CD4-positive, alpha-beta T cell treated with Interleukin-17A for 4 hours (primary cell): ENCODE results near the gene HGFAC.
"Not testable (repeated sequence)": the region's sequence is repeated elsewhere in the genome, so short reads cannot be mapped to it uniquely, and the experiment has no call there.

ENCODE experiments used
- DNase-seq: peaks from one replicate; pipeline ENCODE4 v3.0.0-alpha.2; 2020; ENCODE audit warnings: mixed read lengths

Gene HGFAC

DNA sequence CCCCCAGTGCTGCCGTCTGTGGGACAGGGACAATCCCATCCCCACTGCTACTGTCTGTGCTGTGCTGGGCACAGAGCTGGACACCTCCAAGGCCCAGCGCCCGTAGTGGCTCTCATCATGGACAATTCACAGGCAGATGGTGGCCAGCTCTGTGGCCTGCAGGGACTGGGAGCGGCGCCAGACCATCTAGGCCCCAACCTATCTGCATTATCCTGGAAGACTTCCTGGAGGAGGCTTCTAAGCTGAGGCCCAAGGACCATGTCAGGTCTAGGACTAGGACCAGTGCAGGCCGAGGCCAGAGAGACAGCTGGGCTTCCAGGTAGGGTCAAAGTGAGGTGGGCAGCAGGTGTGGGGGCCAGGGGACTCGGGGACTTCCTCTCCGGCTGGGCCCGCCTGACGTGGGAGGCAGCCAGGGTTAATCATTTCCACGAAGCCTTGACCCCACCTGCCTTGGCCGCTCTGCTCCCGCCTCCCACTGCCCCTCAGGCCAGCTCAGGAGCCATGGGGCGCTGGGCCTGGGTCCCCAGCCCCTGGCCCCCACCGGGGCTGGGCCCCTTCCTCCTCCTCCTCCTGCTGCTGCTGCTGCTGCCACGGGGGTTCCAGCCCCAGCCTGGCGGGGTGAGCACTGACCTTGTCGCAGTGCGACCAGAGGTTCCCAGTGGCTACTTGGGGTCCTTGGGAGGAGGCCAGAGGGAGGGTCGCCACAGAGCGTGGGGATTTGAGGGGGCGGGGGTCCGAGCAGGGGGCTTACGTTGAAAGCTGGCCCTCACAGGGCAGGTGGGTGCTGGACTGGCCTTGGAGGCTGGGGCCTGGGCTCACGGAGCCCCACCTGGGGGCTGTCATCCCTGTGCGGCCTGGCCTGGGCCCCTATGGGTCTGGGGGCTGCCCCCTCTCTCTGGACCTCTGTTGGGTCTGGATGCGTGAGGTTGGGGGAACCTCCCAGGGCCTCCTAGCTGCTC, at the start of gene HGFAC:
TSS of gene HGFAC (plus strand) at position 468 of the 959 bp plus-strand sequence. CDS start at position 502, 34 bp downstream.
- DNase-seq = no peak

DNA sequence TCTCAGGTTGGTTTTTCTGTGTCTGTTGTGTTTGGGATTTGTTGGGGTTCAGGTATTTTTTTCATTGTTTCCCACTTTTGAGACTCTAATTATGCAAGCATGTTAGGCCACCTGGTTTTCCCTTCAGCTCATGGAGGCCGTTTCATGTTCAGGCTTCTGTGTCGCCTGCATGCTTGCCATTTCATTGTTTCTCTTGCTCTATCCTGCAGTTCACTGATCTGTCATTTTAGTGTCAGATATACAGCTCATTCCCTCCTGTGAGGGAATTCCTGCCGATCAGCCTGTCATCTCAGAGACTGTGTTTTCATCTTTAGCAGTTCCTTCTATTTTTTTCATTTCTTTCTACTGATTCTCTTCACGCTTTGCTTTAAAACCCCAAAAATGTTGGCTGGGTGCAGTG, 49.4 kb upstream of the HGFAC start:
- DNase-seq = no peak

DNA sequence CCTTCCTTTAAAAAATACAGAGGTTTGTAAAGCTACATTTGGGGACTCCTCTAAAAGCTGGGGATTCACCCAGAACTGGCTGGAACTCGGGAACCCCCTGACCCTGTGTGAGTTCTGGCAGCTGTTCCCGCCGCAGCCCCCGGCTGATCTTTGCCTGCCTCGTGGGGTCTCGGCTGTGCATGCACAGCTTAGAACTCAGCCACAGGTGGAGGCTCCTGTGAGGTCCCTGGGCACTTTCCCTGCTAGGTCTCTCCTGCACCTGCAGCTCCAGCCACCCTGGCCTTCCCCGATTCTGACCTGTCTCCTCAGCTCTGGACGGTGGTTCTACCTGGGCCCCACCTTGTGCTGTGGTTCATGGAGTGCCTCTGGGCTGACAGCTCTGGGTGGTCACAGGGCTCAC, 48.6 kb upstream of the HGFAC start:
- no peak for DNase-seq

DNA sequence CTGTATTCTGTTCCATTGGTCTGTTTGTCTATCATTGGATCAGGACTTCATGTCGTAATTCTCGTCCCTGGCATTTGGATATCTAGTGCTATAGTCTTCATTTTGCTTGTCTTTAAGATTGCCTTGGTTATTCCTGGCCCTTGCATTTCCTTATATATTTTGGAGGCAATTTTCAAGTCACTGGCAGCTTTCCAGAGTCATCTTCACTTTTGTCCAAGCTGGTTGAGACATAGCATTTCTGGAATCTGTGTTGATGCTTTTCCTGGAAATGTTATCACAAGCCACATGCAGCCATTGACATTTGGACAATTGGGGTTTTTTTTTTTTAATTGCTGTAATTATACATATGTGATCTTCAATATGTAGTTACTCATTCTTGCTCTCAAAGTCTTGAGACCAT, 45.2 kb upstream of the HGFAC start:
- no peak for DNase-seq

DNA sequence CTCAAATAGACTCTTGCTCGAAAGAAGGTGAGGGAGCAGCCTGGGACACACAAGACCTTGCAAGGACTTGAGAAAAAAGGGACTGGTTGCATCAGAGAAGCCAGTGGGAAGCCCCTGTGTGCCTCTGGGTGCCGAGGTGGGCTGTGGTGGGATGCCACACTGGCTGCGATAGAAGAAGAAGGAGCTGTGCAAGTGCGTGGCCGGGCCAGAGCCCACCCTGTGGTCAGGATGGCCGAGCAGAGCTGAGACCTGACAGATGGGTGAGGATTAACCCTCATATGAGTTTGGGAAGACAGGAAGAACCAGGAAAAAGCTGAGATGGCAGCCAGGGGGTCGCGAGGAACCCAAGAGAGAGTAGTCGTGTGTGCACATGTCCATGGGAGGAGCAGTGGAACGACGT, 44.6 kb upstream of the HGFAC start:
- no peak for DNase-seq

DNA sequence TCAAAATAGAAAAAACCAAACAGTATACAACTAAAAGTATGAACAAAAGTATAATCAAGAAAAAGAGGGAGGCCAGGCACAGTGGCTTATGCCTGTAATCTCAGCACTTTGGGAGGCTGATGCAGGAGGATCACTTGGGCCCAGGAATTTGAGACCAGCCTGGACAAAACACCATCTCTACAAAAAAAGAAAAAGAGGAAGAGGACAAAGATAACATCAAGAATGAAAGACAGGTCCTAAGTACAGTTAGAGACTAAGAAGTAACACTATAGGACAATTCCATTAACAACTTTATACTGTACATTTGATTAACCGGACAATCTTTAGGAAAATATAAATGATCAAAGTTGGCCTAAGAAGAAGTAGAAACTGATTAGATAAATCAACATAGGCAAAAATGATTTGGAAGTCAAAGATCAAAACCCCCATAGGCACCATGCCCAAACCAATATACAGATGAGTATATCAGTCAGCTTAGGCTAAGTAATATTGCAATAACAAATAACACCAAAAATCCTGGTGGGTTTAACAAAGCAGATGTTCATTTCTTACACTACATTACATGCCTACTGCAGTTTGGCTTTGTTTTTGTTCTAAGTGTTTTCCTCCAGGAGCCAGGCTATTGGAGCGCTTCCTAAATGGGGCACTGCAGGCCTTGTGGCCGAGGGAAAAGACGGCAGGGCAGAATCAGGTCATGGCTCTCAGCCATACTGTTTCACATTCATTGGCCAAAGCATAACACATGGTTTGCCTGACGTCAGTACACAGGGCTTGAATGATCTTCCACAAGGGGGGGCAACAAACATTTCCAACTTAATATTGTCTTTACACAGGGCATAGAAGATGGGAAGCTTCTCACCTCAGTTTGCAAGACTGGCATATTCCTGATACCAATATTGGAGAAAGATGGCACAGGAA, 42.2 kb upstream of the HGFAC start:
- DNase-seq = no peak

DNA sequence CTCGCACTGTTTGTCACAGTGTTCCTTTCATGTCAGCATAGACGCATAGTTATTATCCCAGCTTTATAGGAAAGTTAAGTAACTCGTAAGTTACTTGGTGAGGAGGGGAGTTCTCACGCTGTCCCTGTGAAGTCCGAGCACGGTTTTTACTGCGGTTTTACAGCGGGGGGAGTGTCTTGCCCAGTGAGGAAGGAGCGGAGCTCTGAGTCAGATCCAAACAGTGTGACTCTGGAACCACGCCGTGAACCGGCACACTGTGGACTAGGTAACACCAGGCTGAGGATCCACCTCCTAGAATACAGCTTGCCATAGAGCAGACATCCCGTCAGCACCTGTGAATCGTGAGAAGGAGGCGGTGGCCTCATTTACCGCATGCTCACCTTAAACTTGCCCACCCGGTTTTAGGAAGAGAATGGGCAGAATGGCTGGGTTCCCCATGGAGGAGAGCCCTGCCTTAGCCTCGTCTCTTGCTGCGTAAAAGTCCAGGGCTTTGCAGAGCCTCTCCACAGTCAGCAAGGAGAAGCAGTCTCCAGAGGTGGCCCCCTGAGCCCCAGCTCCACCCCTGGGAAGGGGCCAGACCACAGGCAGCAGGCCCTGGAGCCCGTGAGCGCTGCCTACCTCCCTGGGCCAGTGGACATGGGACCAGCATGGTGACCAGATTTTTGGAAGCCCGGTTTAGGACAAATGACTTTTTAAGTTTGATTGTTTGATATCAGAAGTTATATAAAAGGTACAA, 40.2 kb upstream of the HGFAC start:
- DNase-seq = no peak

DNA sequence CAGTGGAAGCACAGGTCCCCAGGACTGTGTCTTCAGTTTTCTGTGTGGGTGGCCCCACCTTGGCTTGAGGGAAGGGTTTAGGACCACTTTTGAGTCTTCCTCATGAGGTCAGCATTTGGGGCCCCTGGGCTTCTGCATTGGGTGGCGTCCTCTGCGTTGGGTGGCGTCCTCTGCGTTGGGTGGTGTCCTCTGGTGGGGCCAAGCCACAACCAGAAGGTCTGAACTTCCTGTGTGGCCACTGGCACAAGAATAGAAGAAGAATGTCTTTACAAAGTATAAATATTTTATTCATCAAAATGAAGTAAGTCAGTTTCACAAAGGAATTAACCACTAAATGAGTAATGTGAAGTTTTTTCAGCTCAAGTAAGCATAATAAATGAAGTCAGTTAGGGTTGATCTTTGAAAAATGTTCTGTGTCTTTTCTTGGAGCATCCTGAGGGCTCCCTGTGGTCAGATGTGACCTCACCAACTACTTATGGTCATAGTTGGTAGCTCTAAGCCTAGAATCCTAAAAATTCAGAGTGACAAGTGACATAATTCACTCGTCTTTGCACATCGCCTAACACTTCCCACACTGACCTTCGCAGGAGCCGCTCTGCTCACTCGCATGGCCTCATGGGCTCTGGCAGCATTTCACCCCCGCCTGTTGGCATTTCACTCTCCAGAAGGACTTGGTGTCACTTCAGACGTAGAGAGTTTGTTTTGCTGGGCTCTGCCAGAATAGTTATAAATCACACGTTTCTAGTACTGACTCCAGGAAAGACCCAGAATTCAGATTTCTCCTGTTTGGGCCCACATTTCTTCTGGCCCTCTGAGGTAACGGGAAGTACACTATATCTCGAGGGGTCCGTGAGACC, 39.0 kb upstream of the HGFAC start:
- DNase-seq = no peak

DNA sequence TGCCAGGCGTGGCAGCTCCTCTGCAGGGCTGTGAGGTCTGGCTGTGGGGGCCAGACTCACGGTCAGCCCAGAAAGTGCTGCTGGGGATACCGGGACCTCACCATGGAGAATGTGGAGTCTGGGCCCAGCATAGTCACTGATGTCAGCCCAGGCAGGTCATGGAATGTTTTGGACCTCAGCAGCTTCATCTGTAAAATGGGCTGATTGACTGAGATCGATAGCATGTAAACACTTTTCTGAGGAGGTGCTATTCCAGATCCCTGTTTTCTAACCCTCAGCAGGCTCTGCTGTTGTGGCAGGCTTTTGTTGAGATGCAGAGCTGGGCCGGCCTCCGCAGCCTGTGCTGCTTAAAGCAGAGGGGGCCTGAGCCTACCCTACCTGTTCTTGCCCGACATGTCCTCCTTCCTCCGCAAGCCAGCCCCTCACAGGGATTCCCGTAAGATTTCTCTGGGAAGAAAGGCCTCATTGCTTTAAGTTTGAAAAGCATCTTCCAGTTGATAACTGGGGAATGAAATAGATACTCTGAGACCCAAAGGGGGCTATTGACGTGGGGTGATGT, 38.3 kb upstream of the HGFAC start:
- DNase-seq = no peak

DNA sequence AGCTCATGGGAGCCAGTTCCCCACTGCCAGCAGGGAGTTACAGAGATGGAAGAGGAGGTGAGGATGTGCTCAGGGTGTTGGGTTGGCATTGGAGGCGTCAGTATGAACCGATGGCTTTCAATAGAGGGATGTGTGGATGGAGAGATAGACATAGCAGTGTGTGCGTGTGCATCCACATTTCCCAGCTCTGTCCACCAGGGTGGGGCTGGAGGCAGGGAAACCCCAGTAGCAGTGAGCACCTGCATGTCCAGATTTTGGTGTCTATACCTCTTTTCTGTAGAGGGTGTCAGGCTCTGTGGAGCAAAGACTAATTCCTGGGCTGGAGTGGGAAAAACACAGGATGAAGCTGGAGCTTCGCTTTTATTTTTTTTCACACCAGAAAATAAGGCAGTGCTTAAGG, 37.2 kb upstream of the HGFAC start:
- DNase-seq = no peak

DNA sequence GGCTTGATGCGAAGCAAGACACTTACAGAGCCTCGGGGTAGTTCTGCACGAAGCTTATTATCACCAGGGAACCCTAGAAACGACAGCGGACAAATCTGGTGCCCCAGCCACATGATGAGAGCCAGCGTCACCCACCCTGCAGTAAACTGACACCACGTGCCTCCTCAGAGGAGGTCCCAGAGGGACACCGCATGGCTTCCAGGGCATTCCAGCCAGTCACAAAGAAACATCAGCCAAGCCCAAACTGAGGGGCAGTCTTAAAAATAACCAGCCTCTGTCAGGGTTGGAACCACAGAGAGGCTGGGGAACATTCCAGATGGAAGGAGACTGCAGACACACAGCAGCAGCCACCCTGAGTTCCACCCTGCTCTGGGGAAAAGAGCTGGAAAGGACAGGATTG, 36.6 kb upstream of the HGFAC start:
- DNase-seq = no peak

DNA sequence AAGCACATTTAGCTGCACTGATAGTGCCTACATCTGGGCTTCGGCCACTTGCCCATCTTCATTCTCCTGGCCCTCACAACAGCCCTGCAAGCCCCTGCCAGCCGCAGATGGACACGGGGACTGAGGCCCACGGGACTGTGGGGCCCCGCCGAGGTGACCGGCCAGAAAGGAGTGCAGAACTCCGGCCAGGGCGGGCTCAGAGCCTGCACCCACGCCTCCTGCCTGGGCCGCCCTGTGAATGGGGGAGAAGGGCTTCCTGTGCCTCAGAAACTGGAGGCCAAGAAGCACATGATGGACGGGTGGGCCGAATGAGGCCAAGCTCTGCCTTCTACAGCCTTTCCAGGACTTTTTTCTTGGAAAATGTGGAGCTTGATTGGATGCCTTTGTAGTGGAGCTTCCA, 35.7 kb upstream of the HGFAC start:
- DNase-seq = no peak

DNA sequence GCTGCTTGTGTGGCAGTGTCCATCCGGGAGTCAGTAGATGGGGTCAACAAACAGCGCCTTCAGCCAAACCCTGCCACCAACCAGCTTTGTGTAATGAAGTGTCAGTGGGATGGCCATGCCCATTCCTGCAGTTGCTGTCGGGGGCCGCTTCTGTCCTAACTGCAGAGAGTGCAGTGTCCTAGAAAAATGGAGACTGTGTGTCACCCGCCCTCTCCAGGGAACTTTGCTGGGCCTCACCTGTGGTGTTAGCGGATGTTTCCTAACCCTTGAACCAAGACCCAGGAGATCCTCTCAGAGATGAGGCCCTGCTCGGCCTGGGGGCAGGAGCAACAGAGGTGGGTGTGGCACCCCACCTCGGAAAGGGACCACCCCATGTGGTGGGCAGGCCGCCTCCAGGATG, 35.3 kb upstream of the HGFAC start:
- DNase-seq = no peak

DNA sequence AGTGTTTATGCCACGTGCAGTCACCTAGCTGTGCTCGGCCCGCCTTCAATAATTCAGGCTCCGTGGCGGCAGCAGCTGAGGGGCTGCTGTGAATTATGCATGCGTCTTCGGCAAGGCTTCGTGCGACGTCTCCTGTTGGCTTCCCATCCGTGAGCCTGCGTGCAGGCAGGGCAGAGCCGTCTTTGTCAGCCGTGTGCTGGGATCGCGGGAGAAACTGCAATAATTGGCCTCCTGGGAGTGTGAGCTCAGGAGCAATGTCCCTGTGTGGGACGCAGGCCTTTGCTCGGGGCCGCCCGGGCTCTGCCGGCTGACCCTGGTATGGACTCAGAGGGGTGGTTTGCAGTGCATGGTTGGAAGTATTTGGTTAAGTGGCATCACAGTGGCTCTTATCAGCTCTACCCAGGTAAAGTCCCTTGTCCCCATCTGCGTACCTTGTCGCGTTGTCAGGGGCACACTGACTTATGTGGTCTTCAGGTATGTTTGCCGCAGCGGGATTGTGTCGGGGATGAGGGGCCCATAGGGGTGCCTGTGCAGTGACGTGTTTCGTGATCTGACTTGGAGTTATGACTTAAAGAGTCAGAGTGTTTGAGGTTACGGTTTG, 34.5 kb upstream of the HGFAC start:
- no peak for DNase-seq

DNA sequence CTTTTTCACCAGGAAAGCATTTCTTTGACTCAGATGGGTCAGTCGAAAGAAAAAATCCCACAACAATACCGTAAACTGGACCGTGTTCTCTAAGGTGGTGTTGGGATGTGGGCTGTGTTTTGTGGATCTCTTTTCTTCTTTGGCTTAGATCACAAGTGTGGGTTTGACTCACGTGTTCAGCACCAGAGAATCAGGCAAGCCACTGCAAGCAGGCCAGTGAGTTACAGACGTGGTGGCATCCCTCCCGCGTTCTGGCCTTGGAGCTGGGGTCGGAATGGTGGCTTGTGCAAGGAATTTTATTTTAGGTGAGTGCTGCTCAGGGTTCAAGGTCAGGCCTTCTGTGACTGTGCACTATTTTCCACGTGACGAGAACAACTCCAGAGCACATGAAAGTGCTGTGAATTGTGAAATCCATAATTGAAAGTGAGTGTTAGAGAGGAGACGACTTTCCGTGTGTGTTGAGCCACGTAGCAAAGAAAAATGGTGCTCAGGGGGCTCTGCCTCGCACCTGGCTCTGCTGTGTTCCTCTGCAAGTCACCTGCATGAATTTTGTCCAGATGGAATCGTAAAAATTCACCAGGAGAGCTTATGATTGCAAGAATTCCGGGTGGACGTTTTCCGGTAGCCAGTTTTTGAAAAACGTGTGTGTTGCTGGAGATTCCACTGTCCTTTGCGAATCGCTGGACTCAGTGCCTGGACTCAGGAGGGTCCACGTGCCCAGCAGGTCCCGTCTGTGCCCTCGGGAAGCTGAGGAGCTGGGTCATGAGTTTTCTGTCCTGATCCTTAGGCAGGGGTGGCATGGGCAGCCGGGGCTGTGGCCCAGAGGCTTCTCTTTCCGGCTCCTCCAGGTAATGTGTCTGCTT, 33.6 kb upstream of the HGFAC start:
- no peak for DNase-seq

DNA sequence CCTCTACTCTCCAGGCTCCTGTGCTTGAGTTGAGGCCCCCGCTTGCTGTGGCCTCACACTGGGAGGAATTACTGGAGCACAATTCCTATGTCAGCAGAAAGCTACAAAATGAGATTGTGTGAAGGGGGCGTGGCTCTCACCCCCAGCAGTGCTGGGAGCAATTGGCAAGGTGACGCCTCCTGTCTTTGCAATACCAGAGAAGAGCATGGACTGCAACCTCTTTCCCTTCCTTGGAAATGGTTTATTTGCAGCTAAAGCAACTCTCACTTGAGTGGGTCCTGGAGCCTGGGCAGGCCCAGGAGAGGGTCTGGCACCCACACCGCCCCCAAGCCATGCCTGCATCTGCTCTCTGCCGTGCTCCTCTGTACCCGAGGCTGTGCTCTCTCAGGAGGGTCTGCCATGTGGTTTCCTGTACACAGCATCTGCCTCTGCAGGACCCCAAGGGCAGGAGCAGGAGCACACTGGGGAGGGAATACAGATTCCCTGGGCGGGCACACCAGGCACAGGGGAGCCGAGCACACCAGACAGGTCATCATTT, 32.9 kb upstream of the HGFAC start:
- DNase-seq = no peak

DNA sequence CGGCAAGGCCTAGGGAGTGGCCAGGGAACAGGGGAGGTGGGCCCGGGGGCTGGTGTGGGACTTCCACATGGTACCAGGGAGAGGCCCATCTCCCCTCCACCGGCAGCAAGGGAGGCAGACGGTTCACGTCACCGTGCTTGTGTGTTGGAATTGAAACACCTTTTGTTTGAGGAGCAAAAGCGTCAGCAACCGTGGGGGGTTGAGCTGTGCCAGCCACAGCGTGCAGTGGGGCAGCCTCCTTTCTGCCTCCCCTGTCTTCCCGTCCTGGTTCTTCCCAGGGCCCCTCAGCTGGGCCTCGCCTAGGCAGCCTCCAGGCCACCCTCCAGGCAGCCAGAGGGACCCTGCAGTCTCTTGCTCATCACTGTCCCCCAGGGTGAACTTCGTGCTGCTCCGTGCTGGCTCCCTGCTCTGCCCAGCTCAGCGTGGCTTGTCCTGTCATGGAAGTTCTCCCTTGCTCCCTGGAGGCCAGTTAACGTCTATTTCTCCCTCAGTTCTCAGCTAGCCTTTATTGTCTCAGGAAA, 32.1 kb upstream of the HGFAC start:
- no peak for DNase-seq

DNA sequence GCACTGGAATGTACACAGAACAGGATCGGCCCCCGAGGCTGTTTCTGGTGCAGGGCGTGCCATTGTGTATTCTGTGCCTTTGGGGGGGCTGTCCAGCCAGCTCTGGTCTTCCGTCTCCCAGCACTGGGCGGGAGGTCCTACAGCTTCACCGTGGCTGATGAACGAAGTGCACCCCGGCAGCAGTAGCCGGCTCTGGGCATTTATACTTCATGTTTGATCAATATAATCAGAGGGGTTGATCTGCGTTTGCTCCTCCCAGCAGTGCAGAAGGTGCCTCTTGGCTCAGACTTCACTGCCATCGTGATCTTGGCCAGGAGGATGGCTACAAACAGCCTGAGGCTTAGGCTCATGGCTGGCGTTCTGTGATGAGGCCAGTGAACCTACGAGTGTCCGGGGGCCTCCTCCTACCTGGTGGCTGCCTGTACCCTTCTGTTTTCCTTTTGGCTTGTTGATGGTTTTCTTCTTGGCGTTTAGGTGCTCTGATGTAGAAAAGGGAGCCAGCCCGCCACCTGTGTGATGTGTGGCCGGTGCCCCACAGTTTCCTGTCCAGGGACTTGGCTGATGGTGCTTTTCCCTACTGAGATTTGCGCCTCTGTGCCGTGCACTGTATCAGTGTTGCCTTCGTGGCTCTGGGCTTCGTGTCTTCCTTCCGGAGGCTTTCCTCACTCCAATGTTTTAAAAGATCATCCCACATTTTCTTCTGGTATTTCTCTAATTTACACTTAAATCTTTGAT, 31.2 kb upstream of the HGFAC start:
- no peak for DNase-seq

DNA sequence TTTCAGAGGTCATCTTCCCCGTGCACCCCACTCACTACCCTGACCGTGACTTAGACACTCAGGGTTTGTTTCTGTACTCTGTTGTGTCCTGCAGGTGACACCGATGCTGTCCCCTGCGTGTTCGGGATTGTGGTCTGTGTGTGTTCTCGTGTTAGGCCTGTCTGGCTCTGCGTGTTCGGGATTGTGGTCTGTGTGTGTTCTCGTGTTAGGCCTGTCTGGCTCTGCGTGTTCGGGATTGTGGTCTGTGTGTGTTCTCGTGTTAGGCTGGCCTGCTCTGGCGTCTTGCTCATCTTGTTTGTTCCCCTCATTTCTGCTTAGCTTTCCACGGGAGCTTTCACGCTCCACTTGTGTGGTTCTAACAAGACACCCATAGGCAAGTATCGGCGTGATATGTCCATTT, 30.6 kb upstream of the HGFAC start:
- DNase-seq = not testable (repeated sequence)
